Fibroblast of skin of left biceps (primary cell): Measurements from ENCODE around the gene FMO5.
"Not testable (repeated sequence)": the region's sequence is repeated elsewhere in the genome, so short reads cannot be mapped to it uniquely, and the experiment has no call there.

ENCODE experiments used
- DNase-seq, 2 experiments: peaks; one replicate each; pipeline ENCODE4 v3.0.0-alpha.2; 2013; ENCODE audit warnings: low read depth in 2 of 2

The FMO5 gene

DNA sequence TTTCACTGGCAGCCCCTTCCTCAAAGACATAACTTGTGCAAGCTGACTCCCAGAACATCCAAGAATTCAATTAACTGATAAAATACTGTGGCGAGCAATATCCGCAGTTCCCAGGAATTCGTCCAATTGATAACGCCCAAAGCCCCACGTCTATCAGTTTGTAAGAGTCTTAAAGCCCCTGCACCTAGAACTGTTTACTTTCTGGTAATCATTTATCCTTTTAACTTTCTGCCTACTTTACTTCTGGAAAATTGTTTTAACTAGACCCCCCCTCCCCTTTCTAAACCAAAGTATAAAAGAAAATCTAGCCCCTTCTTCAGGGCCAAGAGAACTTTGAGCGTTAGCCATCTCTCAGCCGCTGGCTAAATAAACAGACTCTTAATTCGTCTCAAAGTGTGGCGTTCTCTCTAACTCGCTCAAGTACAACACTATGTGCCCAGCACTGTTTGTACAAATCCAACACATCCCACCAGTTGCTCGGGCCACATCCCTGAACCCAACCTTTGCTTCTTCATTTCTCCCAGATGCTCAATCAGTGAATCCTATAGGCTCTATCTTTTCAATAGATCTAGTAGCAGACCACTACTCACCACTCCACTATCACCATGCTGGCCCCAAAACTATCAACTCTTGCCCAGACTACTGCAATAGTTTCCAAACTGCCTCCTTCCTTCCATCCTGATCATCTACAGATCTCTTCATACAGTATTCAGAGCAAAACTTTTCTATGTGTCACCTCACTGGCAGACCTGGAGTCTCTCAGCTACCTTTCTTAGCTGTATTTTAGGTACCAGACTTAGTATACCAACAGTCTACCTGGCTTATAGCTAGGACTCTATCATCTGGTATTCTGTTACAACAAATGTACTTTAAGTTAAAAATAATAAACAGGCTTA lies 14.0 kb upstream of the FMO5 start:
- no peak for DNase-seq

- no peak for DNase-seq
Observed at GRCh38 chr1:147238053-147238902, 13.1 kb upstream of the FMO5 start.

GRCh38 chr1:147236959-147237791 lies 12.0 kb upstream of the FMO5 start:
- no peak for DNase-seq

- DNase-seq = no peak
Observed at GRCh38 chr1:147236448-147236847, 11.3 kb upstream of the FMO5 start.

GRCh38 chr1:147235822-147236221 lies 10.7 kb upstream of the FMO5 start:
- no peak for DNase-seq

GRCh38 chr1:147233903-147234302 lies 8.8 kb upstream of the FMO5 start:
- DNase-seq = not testable (repeated sequence)

DNA sequence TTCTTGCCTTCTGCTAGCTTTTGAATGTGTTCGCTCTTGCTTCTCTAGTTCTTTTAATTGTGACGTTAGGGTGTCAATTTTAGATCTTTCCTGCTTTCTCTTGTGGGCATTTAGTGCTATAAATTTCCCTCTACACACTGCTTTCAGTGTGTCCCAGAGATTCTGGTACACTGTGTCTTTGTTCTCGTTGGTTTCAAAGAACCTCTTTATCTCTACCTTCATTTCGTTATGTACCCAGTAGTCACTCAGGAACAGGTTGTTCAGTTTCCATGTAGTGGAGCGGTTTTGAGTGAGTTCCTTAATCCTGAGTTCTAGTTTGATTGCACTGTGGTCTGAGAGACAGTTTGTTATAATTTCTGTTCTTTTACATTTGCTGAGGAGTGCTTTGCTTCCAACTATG lies 5.9 kb upstream of the FMO5 start:
- not testable (repeated sequence) for DNase-seq

DNA sequence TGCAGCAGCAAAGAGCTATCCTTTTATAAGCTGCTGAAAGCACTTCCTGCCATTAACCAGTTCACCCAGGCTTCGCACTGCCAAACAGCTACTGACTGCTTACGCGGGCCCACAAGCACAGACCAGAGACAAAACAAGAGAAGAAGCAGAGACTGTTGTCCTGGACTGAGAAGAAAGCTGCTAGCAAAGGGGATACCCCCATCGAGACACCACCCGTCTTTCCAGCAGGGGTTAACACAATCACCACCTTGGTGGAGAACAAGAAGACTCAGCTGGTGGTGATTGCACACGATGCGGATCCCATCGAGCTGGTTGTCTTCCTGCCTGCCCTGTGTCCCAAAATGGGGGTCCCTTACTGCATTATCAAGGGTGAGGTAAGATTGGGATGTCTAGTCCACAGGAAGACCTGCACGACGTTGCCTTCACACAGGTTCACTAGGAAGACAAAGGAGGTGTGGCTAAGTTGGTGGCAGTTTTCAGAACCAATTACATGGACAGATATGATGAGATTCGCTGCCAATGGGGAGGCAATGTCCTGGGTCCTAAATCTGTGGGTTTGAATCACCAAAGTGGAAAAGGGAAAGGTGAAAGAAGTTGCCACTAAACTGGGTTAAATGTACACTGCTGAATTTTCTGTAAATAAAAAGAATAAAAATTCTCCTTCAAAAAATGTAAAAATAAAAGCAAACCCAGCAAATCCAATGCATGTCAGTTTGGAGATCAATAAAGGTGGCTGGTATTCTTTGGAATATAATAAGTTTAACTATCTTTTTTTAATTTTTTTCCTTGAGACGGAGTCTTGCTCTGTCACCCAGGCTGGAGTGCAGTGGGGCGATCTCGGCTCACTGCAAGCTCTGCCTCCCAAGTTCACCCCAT lies 1.2 kb downstream of the FMO5 start:
- no peak for DNase-seq

GRCh38 chr1:147218606-147219005 lies 6.5 kb downstream of the FMO5 start:
- DNase-seq = no peak

DNA sequence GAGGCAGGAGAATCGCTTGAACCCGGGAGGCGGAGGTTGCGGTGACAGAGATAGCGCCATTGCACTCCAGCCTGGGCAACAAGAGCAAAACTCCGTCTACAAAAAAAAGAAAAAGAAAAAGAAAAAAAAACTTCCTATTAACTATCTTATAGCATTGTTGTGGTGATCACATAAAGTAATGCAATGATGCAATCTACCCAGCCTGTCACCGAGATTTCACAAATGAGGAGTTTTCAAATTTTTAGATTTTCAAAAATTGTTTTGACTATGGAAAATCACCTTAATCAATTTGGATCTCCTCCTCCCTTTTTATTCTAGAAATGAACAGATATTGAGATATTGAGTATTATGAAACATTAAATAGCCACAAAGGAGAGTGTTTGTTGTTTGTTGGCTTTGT lies 8.0 kb downstream of the FMO5 start:
- no peak for DNase-seq

GRCh38 chr1:147216124-147216523 lies 9.0 kb downstream of the FMO5 start:
- no peak for DNase-seq

- DNase-seq = no peak
Observed at GRCh38 chr1:147215540-147215916, 9.6 kb downstream of the FMO5 start.

GRCh38 chr1:147214842-147215539 lies 10.1 kb downstream of the FMO5 start:
- no peak for DNase-seq

- no peak for DNase-seq
Observed at GRCh38 chr1:147214325-147214724, 10.8 kb downstream of the FMO5 start.

DNA sequence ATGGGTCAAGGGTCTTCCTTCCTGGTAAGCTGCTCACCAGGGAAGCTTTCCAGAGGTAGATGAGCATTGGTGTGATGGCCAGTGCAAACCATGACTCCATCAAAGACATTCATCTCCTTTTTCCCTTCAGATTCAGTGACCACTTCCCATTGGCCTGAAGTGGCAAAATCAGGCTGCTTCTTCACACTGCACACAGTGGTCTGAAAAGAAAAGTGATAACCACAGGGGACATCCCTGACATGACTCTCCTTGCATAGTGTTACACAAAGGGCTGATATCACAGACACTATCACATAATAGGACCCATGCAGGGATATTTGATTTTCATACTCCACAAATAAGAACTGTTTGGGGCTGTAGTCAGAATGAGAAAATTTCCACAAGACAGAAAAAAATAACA lies 11.9 kb downstream of the FMO5 start:
- no peak for DNase-seq

DNA sequence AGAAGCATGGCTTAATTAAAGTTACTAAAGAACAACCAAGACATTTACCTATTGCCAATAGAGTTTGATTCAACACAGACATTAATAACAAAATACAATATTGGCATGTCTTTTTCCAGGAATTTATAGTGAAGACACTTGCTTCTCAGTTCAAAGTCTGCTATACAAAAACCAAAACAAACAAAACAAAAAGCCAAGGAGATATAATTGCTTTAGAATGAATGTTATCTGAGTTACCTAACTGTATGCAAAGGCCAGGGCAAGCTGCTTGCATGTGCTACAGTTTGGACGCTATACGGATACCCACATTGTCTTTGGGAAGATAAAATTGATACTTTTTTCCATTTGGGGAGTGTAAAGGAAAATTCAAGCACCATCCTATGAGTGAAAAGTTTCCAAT lies 13.6 kb downstream of the FMO5 start:
- no peak for DNase-seq

- no peak for DNase-seq
Observed at GRCh38 chr1:147210987-147211386, 14.2 kb downstream of the FMO5 start.

DNA sequence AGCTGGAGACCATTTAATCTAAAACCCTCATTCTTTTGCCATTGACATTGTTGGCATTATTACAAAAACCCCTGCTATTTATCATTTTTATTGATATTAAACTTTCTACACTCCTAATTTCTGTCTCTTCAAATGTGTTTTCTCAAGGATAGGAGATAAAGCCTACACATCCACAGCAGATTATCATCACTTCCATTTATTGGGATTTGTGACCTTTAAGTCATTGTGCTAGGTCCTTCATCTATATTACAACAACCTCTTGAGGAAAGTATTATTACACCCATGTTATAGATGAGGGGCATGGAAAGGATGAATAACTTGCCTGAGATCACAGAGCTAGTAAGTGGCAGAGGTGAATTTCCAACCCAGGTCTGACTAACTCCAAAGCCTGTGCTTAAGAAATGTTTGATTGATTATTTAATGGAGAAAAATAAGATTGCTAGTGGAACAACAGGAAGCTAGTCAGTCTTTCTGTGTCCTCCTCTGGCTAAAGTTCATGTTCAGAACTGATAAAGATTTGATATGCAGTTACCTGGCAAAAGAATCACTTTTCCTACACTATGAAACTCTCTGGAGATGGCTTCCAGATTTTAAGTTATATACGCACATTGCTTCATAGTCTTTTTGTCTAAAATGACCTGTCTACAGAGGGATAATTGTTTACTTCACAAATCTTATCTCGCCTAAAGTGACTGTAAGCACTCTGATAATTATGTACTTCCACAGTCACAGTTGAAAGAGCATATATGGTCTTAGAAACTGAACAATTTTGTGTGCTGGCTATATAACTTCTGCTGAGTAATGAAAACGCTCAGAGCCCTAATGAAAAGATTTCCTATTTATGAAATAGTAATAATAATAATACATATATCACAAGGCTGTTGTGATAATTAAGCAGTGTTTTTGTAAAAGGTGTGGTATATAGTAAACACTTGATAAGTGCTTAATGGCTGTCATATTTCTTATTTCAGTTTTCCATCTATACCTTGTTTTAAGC lies 15.0 kb downstream of the FMO5 start:
- DNase-seq = no peak

DNA sequence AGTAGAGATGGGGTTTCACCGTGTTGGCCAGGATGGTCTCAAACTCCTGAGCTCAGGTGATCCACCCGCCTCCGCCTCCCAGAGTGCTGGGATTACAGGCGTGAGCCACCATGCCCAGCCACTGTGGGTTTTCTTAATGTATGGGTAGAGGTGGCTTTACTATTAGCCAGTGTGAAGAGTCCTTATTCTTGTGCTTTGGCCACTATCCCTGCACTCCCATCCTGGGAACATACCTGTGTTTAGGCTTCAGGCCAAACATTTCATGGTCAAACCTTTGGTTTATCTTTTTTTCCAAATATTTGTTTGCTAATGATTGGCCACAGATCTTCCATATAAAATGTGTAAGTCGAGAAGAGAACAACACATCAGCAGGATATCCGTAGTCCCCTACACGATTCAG lies 16.5 kb downstream of the FMO5 start:
- no peak for DNase-seq
